ENCODE measurements around the gene CADPS2.

DNA sequence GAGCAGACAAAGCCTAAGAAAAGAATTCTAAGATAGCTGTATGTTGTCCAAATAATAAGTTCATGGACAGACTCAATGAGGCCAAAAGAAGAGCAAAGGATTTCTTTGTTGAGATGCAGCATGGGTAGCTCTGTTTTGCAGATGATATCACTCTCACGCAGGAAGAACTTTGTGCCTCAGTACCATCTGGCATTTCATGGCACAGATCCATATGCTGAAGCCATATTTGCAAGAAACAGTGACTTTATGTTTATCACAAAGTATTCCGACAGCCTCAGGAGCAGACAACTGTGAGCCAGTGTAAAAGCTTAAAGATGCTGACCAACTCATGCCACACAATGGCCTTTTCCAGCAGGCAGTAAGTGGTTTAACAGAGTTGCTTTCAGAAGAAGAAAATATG, 138.1 kb downstream of the CADPS2 start:
- TF ChIP-seq MAFK (IDR thresholded peaks at IDR 0.05; ENCODE audit: low read depth, low read length) (no peak), CTCF (conservative IDR thresholded peaks at IDR 0.05; ENCODE audit: low read depth, low read length) (no peak), POLR2A (IDR thresholded peaks at IDR 0.05; ENCODE audit: low read depth, low read length) (no peak), SMC3 (IDR thresholded peaks at IDR 0.05; ENCODE audit: low read depth, low read length) (no peak), RFX5 (IDR thresholded peaks at IDR 0.05; ENCODE audit: low read depth, low read length) (no peak), CHD1 (IDR thresholded peaks at IDR 0.05; ENCODE audit: low read depth, low read length) (no peak), RCOR1 (IDR thresholded peaks at IDR 0.05; ENCODE audit: insufficient replicate concordance, low read length) (no peak), FOS (IDR thresholded peaks at IDR 0.05; ENCODE audit: low read depth, low read length) (no peak), USF2 (IDR thresholded peaks at IDR 0.05; ENCODE audit: low read depth, low read length) (no peak), CEBPB (IDR thresholded peaks at IDR 0.05; ENCODE audit: low read depth, low read length) (no peak), RAD21 (IDR thresholded peaks at IDR 0.05; ENCODE audit: low read length) (no peak), MXI1 (IDR thresholded peaks at IDR 0.05; ENCODE audit: borderline replicate concordance, low read depth, low read length) (no peak)
